IMR-90 (cell line): ENCODE measurements around the gene IFTAP. TPM values are rescaled to one million over a fixed set of nuclear protein-coding genes. Genes with fewer than 3 reads are reported as not detected.

ENCODE experiments used
- ATAC-seq: fragments of 200-7000 bp; cut with Tn5 transposase; 2 replicates; pipeline ENCODE4 v1.9.1; 2020; ENCODE audit warnings: low read depth, mild to moderate bottlenecking, moderate library complexity
- BruUV-seq: library from RNA; stranded (reverse); fragments of 400-500 nt; replicated peaks from 2 replicates; lab custom pipeline; 2021; lab: Mats Ljungman, UMichigan
- CTCF ChIA-PET: fragments of 300-600 bp; formaldehyde crosslinking; extraction: SDS; loops from one replicate; lab custom pipeline; 2021; ENCODE audit warnings: antibody characterized with exemption; lab: Yijun Ruan, JAX
- POLR2A ChIA-PET: fragments of 300-600 bp; sonication (Branson Sonifier 250); formaldehyde crosslinking; loops from one replicate; lab custom pipeline; 2022; ENCODE audit warnings: antibody characterized with exemption; ENCODE audit not compliant: unreplicated experiment; lab: Charles Lee
- DNase-seq: peaks from one replicate; pipeline ENCODE4 v3.0.0; 2013
- H2AFZ ChIP-seq: replicated peaks from 2 replicates; pipeline ENCODE3; 2013; ENCODE audit warnings: low read length, mild to moderate bottlenecking; ENCODE audit not compliant: poor library complexity
- H2AK5ac ChIP-seq: 2 replicates; pipeline ENCODE4 v1.6.1; 2013; ENCODE audit warnings: low read depth, low read length, inconsistent platforms
- H2AK9ac ChIP-seq: replicated peaks from 2 replicates; pipeline ENCODE3; 2013; ENCODE audit warnings: mild to moderate bottlenecking, low read depth, low read length, moderate library complexity; ENCODE audit not compliant: poor library complexity
- H2BK120ac ChIP-seq: 2 replicates; pipeline ENCODE4 v1.6.1; 2013; ENCODE audit warnings: low read depth, low read length, inconsistent platforms
- H2BK15ac ChIP-seq: 3 replicates; pipeline ENCODE4 v1.6.1; 2013; ENCODE audit warnings: low read depth, low read length, inconsistent platforms
- H2BK20ac ChIP-seq: 2 replicates; pipeline ENCODE4 v1.6.1; 2013; ENCODE audit warnings: low read depth, mild to moderate bottlenecking, inconsistent platforms, low read length, moderate library complexity
- H2BK5ac ChIP-seq: 2 replicates; pipeline ENCODE4 v1.6.1; 2013; ENCODE audit warnings: mild to moderate bottlenecking, low read depth, low read length, inconsistent platforms; ENCODE audit not compliant: poor library complexity, severe bottlenecking
- H3K14ac ChIP-seq: replicated peaks from 2 replicates; pipeline ENCODE4 v1.6.1; 2013; ENCODE audit warnings: low read depth, low read length, inconsistent platforms
- H3K18ac ChIP-seq: 2 replicates; pipeline ENCODE4 v1.6.1; 2013; ENCODE audit warnings: low read depth, low read length, control low read depth
- H3K23ac ChIP-seq: 2 replicates; pipeline ENCODE4 v1.6.1; 2013; ENCODE audit warnings: low read depth, low read length, inconsistent platforms
- H3K27ac ChIP-seq: 2 replicates; pipeline ENCODE4 v1.5.1; 2013; ENCODE audit warnings: mild to moderate bottlenecking, control low read depth, low read length; ENCODE audit not compliant: insufficient read depth
- H3K27me3 ChIP-seq: 2 replicates; pipeline ENCODE4 v1.6.1; 2013; ENCODE audit warnings: low read length; ENCODE audit not compliant: control insufficient read depth, insufficient read depth
- H3K36me3 ChIP-seq: 2 replicates; pipeline ENCODE4 v1.6.1; 2013; ENCODE audit warnings: low read length, mixed read lengths; ENCODE audit not compliant: control insufficient read depth, insufficient read depth
- H3K4ac ChIP-seq: 2 replicates; pipeline ENCODE4 v1.6.1; 2013; ENCODE audit warnings: low read depth, low read length, inconsistent platforms
- H3K4me1 ChIP-seq: 2 replicates; pipeline ENCODE4 v1.6.1; 2013; ENCODE audit warnings: low read length, mixed read lengths; ENCODE audit not compliant: control insufficient read depth, insufficient read depth
- H3K4me2 ChIP-seq: 2 replicates; pipeline ENCODE4 v1.6.1; 2013; ENCODE audit warnings: low read depth, mild to moderate bottlenecking, control low read depth, low read length, moderate library complexity
- H3K4me3 ChIP-seq: 2 replicates; pipeline ENCODE4 v1.5.1; 2013; ENCODE audit warnings: low read depth, mild to moderate bottlenecking, control low read depth, low read length, moderate library complexity; ENCODE audit not compliant: insufficient read depth
- H3K56ac ChIP-seq: 2 replicates; pipeline ENCODE4 v1.6.1; 2013; ENCODE audit warnings: low read length, inconsistent platforms; ENCODE audit not compliant: insufficient read depth; ENCODE audit errors: extremely low read depth
- H3K79me1 ChIP-seq, 2 experiments: 2 replicates each; pipeline ENCODE4 v1.6.1; 2013; ENCODE audit warnings: low read length in 2 of 2, inconsistent platforms in 1 of 2, low read depth in 1 of 2
- H3K9ac ChIP-seq: 2 replicates; pipeline ENCODE4 v1.6.1; 2013; ENCODE audit warnings: low read depth, low read length, control low read depth
- H3K9me1 ChIP-seq: 2 replicates; pipeline ENCODE4 v1.6.1; 2013; ENCODE audit warnings: low read length, inconsistent platforms; ENCODE audit not compliant: insufficient read depth
- H3K9me3 ChIP-seq: 2 replicates; pipeline ENCODE4 v1.6.1; 2013; ENCODE audit warnings: low read length; ENCODE audit not compliant: control insufficient read depth, insufficient read depth
- H4K20me1 ChIP-seq: 2 replicates; pipeline ENCODE4 v1.6.1; 2013; ENCODE audit warnings: low read length, inconsistent platforms; ENCODE audit not compliant: insufficient read depth
- H4K5ac ChIP-seq: 2 replicates; pipeline ENCODE4 v1.6.1; 2013; ENCODE audit warnings: mild to moderate bottlenecking, low read depth, low read length, control low read depth
- H4K8ac ChIP-seq, 2 experiments: 2 replicates each; pipeline ENCODE4 v1.6.1; 2013; ENCODE audit warnings: low read depth in 2 of 2, low read length in 2 of 2, control low read depth in 1 of 2, inconsistent platforms in 1 of 2
- H4K91ac ChIP-seq: 2 replicates; pipeline ENCODE4 v1.6.1; 2013; ENCODE audit warnings: low read depth, low read length, inconsistent platforms; ENCODE audit not compliant: insufficient read depth
- BHLHE40 ChIP-seq: fragments of 150-350 bp; IDR thresholded peaks from 2 replicates; pipeline ENCODE4 v1.6.1; 2016; ENCODE audit warnings: mild to moderate bottlenecking, low read depth, low read length
- CEBPB ChIP-seq: IDR thresholded peaks from 2 replicates; pipeline ENCODE4 v1.6.1; 2012; ENCODE audit warnings: low read depth, low read length, improper control_type of control experiment
- CHD1 ChIP-seq: IDR thresholded peaks from 2 replicates; pipeline ENCODE4 v1.6.1; 2012; ENCODE audit warnings: low read depth, low read length, improper control_type of control experiment
- FOS ChIP-seq: fragments of 150-350 bp; IDR thresholded peaks from 2 replicates; pipeline ENCODE4 v1.6.1; 2016; ENCODE audit warnings: low read depth, low read length
- MAFK ChIP-seq: IDR thresholded peaks from 2 replicates; pipeline ENCODE4 v1.6.1; 2012; ENCODE audit warnings: low read depth, low read length, improper control_type of control experiment
- MAZ ChIP-seq: IDR thresholded peaks from 2 replicates; pipeline ENCODE4 v1.6.1; 2012; ENCODE audit warnings: low read depth, mild to moderate bottlenecking, low read length, improper control_type of control experiment, moderate library complexity, borderline replicate concordance
- MXI1 ChIP-seq: IDR thresholded peaks from 2 replicates; pipeline ENCODE4 v1.6.1; 2012; ENCODE audit warnings: low read depth, mild to moderate bottlenecking, low read length, moderate library complexity, borderline replicate concordance
- POLR2A ChIP-seq: IDR thresholded peaks from 2 replicates; pipeline ENCODE4 v1.6.1; 2012; ENCODE audit warnings: mild to moderate bottlenecking, low read depth, low read length
- RAD21 ChIP-seq: IDR thresholded peaks from 2 replicates; pipeline ENCODE4 v1.6.1; 2012; ENCODE audit warnings: low read length, improper control_type of control experiment
- RCOR1 ChIP-seq: IDR thresholded peaks from 2 replicates; pipeline ENCODE4 v1.6.1; 2012; ENCODE audit warnings: mild to moderate bottlenecking, low read length, improper control_type of control experiment; ENCODE audit not compliant: insufficient replicate concordance
- SMC3 ChIP-seq: fragments of 150-350 bp; IDR thresholded peaks from 2 replicates; pipeline ENCODE4 v1.6.1; 2016; ENCODE audit warnings: low read depth, mild to moderate bottlenecking, antibody characterized with exemption, low read length, moderate library complexity
- WGBS, 2 experiments: methylation state at CpG; one replicate each; pipeline versions ENCODE4 v1.1.5 to v1.1.7; 2013; ENCODE audit warnings: missing lambda C conversion rate in 2 of 2; ENCODE audit not compliant: insufficient read length in 1 of 2; ENCODE audit errors: extremely low coverage in 2 of 2; 5-methylcytosine and 5-hydroxymethylcytosine counted together
- dilution Hi-C: fragments of 300-500 bp; cut with HindIII; formaldehyde crosslinking; loops from one replicate; pipeline ENCODE4 v1.14.3; 2018; ENCODE audit warnings: low sequenced_read_pairs; ENCODE audit not compliant: unreplicated experiment
- in situ Hi-C: fragments of 300-500 bp; cut with MboI; formaldehyde crosslinking; loops from 3 replicates; pipeline ENCODE4 v1.14.3; 2019; ENCODE audit warnings: low sequenced_read_pairs, inconsistent platforms, mixed read lengths
- intact Hi-C: fragments of 100-400 bp; cut with micrococcal nuclease; formaldehyde crosslinking; loops from 2 replicates; pipeline ENCODE4 v1.10.0; 2022
- polyA plus RNA-seq, 3 experiments: library from polyadenylated mRNA; depleted of rRNA; stranded (reverse); fragments of >200 nt; gene quantifications; 2 replicates each; pipeline ENCODE4 v1.2.3, GENCODE V29; 2012; ENCODE audit warnings: low replicate concordance in 1 of 3
- total RNA-seq: library from RNA; depleted of rRNA; stranded (reverse); fragments of >200 nt; gene quantifications from 2 replicates; pipeline ENCODE4 v1.2.3, GENCODE V29; 2012
- TF ChIP-seq, protein P1 (sequence below): fragments of 150-350 bp; IDR thresholded peaks from 2 replicates; pipeline ENCODE4 v1.6.1; 2017; ENCODE audit warnings: mild to moderate bottlenecking, antibody characterized with exemption, low read length, low read depth
- TF ChIP-seq, protein P2 (sequence below): conservative IDR thresholded peaks from 2 replicates; pipeline ENCODE4 v1.5.1; 2012; ENCODE audit warnings: mild to moderate bottlenecking, low read depth, low read length, improper control_type of control experiment

Gene IFTAP
- total and polyA plus RNA-seq, 2 of the 4 experiments (the other 2 are of a cell fraction) = 15.8 to 28.5 TPM

DNA sequence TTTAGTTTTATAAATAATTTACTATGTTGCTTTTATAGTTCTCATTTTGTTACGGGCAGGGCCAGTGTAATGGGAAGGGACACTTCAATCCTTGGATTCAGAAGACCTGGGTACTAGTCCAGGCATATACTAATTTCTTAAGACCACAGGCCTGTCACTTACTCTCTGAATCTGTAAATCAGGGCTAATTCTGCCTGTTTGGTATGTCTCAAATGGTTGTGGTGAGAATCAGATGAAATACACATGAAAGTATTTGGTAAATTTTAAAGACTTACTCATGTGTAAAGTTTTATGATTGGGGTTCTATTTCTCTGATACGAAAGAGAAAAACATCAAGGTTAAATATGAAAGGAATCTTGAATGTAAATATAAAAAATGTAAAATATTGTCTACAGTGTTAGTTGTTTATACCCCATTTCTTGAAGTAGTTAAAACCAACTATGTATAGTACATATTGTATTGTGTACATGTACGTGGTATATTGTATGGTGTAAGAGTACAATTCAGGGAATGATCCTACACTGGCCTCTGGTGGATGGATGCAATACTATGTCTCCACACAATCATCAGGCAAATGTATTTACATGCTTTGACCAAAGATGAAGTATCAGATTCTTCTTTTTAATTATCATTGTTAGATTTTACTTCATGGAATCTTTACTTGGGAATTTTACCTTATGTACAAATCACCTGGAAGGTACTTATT lies 28.3 kb downstream of the IFTAP start:
- Histone ChIP-seq H3K9ac (no peak overlapping the region), H3K4ac (no peak overlapping the region), H3K36me3 (no peaks in the 10 kb centered on the region), H3K9me1 (no peaks in the 10 kb centered on the region), H4K8ac (no peak overlapping the region), H3K4me3 (no peak overlapping the region), H3K56ac (no peak overlapping the region), H3K79me1 (no peaks in the 10 kb centered on the region), H2AK9ac (no peak overlapping the region), H3K4me1 (no peaks in the 10 kb centered on the region), H4K91ac (no peak overlapping the region), H3K9me3 (no peaks in the 10 kb centered on the region), H3K23ac (no peak overlapping the region), H4K5ac (no peak overlapping the region), H3K4me2 (no peak overlapping the region), H2BK15ac (no peak overlapping the region), H2AK5ac (no peak overlapping the region), H3K18ac (no peak overlapping the region), H2BK20ac (no peak overlapping the region), H3K27ac (no peak overlapping the region), H4K20me1 (no peaks in the 10 kb centered on the region), H3K14ac (no peak overlapping the region), H3K27me3 (no peaks in the 10 kb centered on the region), H2BK120ac (no peak overlapping the region), H2BK5ac (no peak overlapping the region), H2AFZ (no peak overlapping the region)
- dilution Hi-C loops (no loop called here), intact Hi-C loops (loop anchor here (1.0 to 5.0 kb wide), 2 partner anchors 35 to 58 kb away; no protein-coding TSS in a partner anchor), in situ Hi-C loops (no loop called here)
- ATAC-seq (peak; percentile 89), DNase-seq (peak; percentile 36)
- BruUV-seq = no TSS peak
- POLR2A ChIA-PET = no interaction called here
- TF ChIP-seq CEBPB = no peak
- TF ChIP-seq RCOR1 = no peak
- TF ChIP-seq MAFK = no peak
- TF ChIP-seq BHLHE40 = no peak
- TF ChIP-seq MXI1 = no peak
- no peak for TF ChIP-seq POLR2A
- TF ChIP-seq, protein P1, sequence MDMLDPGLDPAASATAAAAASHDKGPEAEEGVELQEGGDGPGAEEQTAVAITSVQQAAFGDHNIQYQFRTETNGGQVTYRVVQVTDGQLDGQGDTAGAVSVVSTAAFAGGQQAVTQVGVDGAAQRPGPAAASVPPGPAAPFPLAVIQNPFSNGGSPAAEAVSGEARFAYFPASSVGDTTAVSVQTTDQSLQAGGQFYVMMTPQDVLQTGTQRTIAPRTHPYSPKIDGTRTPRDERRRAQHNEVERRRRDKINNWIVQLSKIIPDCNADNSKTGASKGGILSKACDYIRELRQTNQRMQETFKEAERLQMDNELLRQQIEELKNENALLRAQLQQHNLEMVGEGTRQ = no peak
- 0 out of 2 replicates have a peak, but pooled peaks have one; percentile 31 for TF ChIP-seq SMC3
- TF ChIP-seq FOS = no peak
- no peak for TF ChIP-seq CHD1
- TF ChIP-seq, protein P2, sequence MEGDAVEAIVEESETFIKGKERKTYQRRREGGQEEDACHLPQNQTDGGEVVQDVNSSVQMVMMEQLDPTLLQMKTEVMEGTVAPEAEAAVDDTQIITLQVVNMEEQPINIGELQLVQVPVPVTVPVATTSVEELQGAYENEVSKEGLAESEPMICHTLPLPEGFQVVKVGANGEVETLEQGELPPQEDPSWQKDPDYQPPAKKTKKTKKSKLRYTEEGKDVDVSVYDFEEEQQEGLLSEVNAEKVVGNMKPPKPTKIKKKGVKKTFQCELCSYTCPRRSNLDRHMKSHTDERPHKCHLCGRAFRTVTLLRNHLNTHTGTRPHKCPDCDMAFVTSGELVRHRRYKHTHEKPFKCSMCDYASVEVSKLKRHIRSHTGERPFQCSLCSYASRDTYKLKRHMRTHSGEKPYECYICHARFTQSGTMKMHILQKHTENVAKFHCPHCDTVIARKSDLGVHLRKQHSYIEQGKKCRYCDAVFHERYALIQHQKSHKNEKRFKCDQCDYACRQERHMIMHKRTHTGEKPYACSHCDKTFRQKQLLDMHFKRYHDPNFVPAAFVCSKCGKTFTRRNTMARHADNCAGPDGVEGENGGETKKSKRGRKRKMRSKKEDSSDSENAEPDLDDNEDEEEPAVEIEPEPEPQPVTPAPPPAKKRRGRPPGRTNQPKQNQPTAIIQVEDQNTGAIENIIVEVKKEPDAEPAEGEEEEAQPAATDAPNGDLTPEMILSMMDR = peak; percentile 48
- TF ChIP-seq MAZ = no peak
- peak; percentile 47 for TF ChIP-seq RAD21
- WGBS, 2 experiments = no CpG with 5 or more reads among the region's 3 CpGs
- CTCF ChIA-PET = interaction anchor here (1.0 to 1.2 kb wide), 2 partner anchors 28 to 124 kb away, joined by 3 read pairs; partner anchors contain the start of gene IFTAP
